Activated CD4-positive, alpha-beta memory T cell treated with anti-CD3 and anti-CD28 coated beads for 36 hours (primary cell): ENCODE results near the gene GSC. TPM values are rescaled to one million over a fixed set of nuclear protein-coding genes. Genes with fewer than 3 reads are reported as not detected.

Experiments used
- CTCF ChIA-PET: fragments of 350-600 bp; sonication (Branson Sonifier 250); formaldehyde crosslinking; loops from one replicate; lab custom pipeline; 2021; ENCODE audit warnings: antibody characterized with exemption, inconsistent platforms; lab: Charles Lee
- POLR2A ChIA-PET: fragments of 350-600 bp; sonication (Branson Sonifier 250); formaldehyde crosslinking; loops from one replicate; lab custom pipeline; 2021; ENCODE audit warnings: antibody characterized with exemption; lab: Charles Lee
- DNase-seq: peaks from one replicate; pipeline ENCODE4 v3.0.0-alpha.2; 2020
- H3K27ac Mint-ChIP-seq: one replicate; pipeline ENCODE4 v1.8.0; 2021; ENCODE audit warnings: mixed read lengths
- H3K27me3 Mint-ChIP-seq: one replicate; pipeline ENCODE4 v1.8.0; 2021; ENCODE audit warnings: mixed read lengths
- H3K36me3 Mint-ChIP-seq: one replicate; pipeline ENCODE4 v1.8.0; 2021; ENCODE audit warnings: mixed read lengths
- H3K4me1 Mint-ChIP-seq: one replicate; pipeline ENCODE4 v1.8.0; 2021; ENCODE audit warnings: low read depth, mixed read lengths
- H3K4me3 Mint-ChIP-seq: one replicate; pipeline ENCODE4 v1.8.0; 2021; ENCODE audit warnings: mild to moderate bottlenecking, mixed read lengths
- H3K9me3 Mint-ChIP-seq: one replicate; pipeline ENCODE4 v1.8.0; 2021; ENCODE audit warnings: mixed read lengths
- intact Hi-C: fragments of 100-400 bp; cut with micrococcal nuclease; formaldehyde crosslinking; loops from one replicate; pipeline ENCODE4 v1.15.1; 2023
- total RNA-seq, 2 experiments: library from RNA; stranded (reverse); gene quantifications; one replicate each; pipeline ENCODE4 v1.2.3, GENCODE V29; 2021

Gene GSC
- total RNA-seq, 2 experiments from 2014 or later = not detected

DNA sequence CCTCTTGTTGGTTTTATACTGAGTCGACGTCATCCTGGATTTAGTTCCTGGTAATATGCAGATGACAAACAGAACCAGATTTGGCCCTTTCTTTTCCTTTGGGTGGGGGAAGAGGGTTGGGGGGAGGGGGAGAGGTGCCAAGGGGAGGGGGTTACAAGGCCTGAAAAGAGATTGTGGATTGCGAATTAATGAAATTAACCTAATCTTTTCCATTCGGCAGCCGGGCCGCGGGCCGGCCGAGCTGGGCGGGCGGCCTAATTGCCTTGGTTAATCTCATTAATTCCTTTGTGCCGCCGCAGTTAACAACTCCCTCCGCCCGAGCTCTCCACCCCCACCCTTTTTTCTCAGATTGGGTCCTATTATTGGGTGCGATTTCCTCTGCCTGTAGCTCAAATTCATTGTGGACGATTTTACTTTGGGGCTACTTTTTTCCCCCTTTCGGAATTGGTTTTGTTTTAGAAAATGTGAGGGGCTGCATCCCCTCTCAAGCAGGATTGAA, 387 bp upstream of the GSC start:
- Mint-ChIP-seq H3K27me3 (peaks cover 80% of the 10 kb centered on the region), H3K4me3 (peak overlapping the region; percentile 12), H3K9me3 (no peaks in the 10 kb centered on the region), H3K36me3 (peaks cover 5% of the 10 kb centered on the region), H3K27ac (no peak overlapping the region), H3K4me1 (peaks cover 16% of the 10 kb centered on the region)
- ChIA-PET POLR2A (no interaction called here), CTCF (interaction anchor here (1.0 to 1.4 kb wide), 2 partner anchors 22 to 80 kb away, joined by 3 read pairs; no protein-coding TSS in a partner anchor)
- DNase-seq = no peak
- intact Hi-C loops = no loop called here

DNA sequence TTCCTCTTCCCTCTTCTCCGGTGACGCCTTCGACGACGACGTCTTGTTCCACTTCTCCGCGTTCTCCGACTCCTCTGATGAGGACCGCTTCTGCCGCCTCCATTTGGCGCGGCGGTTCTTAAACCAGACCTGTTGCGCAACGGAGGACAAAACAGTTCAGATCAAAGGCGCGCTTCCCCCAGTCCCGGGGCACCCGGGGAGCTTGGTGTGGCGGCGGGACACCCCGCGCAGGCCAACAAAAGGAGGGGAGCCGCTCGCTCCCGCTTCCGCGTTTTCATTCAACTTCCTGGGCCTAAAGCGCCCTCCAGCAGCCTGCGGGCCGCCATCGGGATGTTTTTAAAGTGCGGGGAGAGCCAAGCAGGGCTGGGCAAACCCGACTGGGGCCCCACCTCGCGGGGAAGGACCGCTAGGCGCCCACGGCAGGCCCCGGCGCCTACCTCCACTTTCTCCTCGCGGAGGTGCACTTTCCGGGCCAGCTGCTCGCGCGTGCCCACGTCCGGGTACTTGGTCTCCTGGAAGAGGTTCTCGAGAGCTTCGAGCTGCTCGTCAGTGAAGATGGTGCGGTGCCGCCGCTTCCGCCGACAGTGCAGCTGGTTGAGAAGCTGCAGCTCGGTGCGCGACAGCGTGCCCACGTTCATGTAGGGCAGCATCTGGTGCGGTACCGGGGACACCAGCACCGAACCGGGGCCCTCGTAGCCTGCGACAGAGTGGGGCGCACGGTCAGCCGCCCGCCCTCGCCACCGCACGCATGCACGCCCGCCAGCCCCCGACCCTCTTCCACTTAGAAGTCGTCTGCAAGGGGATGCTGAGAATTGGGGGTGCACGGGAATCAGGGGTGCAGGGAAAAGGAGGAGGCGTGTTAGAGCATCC, 1.2 kb downstream of the GSC start:
- ChIA-PET POLR2A (no interaction called here), CTCF (no interaction called here)
- Mint-ChIP-seq H3K4me1 (peaks cover 16% of the 10 kb centered on the region), H3K4me3 (peak overlapping the region; percentile 67), H3K36me3 (peaks cover 5% of the 10 kb centered on the region), H3K27ac (peak overlapping the region; percentile 49), H3K9me3 (no peaks in the 10 kb centered on the region), H3K27me3 (peaks cover 76% of the 10 kb centered on the region)
- DNase-seq = peak; percentile 52
- intact Hi-C loops = no loop called here

DNA sequence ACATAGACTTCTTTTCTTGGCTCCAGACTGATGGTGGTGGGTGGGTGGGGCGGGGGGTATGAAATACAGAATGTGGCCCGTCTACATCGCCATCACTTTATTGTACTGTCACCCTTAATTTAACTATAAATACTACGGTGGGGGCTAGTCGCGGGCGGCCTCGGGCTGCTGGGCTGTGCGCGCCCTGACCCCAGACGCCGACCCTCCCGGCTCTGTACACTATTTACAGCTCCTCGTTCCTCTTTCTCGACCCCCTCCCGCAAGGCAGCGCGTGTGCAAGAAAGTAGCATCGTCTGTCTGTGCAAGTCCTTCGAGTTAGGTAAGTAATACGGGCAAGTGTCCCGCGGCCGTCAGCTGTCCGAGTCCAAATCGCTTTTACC, 1.8 kb downstream of the GSC start:
- H3K27me3 Mint-ChIP-seq = peaks cover 76% of the 10 kb centered on the region
- no peaks in the 10 kb centered on the region for H3K9me3 Mint-ChIP-seq
- H3K27ac Mint-ChIP-seq = no peak overlapping the region
- peak overlapping the region; percentile 14 for H3K4me3 Mint-ChIP-seq
- DNase-seq = no peak
- POLR2A ChIA-PET = no interaction called here
- CTCF ChIA-PET = no interaction called here
- peaks cover 5% of the 10 kb centered on the region for H3K36me3 Mint-ChIP-seq
- H3K4me1 Mint-ChIP-seq = peaks cover 16% of the 10 kb centered on the region
- intact Hi-C loops = no loop called here

DNA sequence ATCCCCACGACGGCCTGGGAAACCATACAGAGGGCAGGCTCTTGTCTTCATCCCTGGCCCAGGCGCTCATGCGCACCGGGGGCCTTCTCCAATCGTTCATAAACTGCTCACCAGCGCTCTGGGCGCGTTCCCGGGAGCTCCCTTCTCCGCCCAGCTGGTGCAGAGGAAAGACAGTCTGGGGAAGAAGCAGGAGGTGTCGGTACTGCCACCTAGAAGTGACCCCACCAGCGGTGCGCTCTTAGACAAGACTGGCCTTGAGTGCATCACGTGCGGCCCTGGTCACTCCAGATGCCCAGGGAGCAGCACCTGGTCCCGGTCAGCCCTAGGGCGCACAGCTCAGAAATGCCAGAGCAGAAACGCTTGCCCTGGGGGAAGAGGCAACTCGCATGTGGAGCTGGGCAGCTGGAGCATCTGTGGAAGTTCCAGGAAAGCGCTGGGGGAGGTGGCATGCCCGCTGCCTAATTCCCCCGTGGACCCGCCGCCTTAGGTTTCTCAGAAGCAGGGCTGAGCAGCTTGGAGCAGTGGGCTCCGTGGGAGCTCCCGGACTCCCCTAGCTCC, 2.5 kb downstream of the GSC start:
- peaks cover 14% of the 10 kb centered on the region for H3K4me1 Mint-ChIP-seq
- ChIA-PET CTCF (no interaction called here), POLR2A (no interaction called here)
- H3K9me3 Mint-ChIP-seq = no peaks in the 10 kb centered on the region
- peaks cover 75% of the 10 kb centered on the region for H3K27me3 Mint-ChIP-seq
- H3K27ac Mint-ChIP-seq = no peak overlapping the region
- peaks cover 3% of the 10 kb centered on the region for H3K36me3 Mint-ChIP-seq
- H3K4me3 Mint-ChIP-seq = no peak overlapping the region
- no peak for DNase-seq
- intact Hi-C loops = no loop called here

DNA sequence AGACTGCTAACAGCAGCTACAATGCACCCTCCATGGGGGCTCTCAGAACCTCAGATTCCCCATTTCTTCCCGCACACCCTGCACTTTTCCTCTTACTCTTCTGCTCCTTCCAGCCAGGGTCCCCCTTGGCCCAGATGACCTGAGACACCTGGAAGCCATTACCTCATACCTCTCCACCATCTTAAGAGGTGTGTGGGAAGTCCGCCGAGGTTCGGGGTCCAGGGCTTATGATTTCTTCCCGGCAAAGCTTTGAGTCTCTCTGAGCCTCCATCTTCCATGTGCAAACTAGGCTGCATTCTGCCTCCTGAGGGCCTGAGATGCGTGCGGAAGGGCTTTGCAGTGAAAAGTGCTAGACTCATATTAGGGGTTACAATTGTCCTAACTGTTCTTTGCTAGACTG, 5.3 kb downstream of the GSC start:
- peaks cover 10% of the 10 kb centered on the region for H3K4me1 Mint-ChIP-seq
- peaks cover 59% of the 10 kb centered on the region for H3K27me3 Mint-ChIP-seq
- H3K27ac Mint-ChIP-seq = no peak overlapping the region
- H3K36me3 Mint-ChIP-seq = no peaks in the 10 kb centered on the region
- ChIA-PET POLR2A (no interaction called here), CTCF (no interaction called here)
- intact Hi-C loops = no loop called here
- DNase-seq = no peak
- no peaks in the 10 kb centered on the region for H3K9me3 Mint-ChIP-seq
- H3K4me3 Mint-ChIP-seq = no peak overlapping the region

DNA sequence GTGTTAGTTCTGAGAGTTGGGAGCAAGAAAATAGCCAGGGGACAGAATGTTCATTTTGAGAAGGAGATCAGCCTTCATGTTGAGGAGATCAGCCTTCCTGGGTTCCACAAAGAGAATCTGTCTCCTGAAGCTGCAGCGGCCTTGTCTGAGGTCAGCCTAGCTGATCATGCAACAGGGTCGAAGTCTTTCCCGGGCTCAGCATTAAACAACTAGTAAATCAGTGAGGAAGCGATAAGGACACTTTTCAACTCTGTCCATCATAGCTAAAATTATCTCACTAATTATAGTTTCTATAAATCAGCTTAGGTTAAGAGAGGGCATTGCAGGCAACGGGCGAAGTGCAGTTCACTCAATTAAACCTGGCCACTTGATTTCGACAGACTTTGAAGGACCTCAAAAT, 7.5 kb downstream of the GSC start:
- ChIA-PET POLR2A (no interaction called here), CTCF (no interaction called here)
- Mint-ChIP-seq H3K4me3 (no peak overlapping the region), H3K27ac (no peak overlapping the region), H3K4me1 (no peaks in the 10 kb centered on the region), H3K9me3 (no peaks in the 10 kb centered on the region), H3K27me3 (peaks cover 44% of the 10 kb centered on the region), H3K36me3 (no peaks in the 10 kb centered on the region)
- intact Hi-C loops = no loop called here
- DNase-seq = no peak

DNA sequence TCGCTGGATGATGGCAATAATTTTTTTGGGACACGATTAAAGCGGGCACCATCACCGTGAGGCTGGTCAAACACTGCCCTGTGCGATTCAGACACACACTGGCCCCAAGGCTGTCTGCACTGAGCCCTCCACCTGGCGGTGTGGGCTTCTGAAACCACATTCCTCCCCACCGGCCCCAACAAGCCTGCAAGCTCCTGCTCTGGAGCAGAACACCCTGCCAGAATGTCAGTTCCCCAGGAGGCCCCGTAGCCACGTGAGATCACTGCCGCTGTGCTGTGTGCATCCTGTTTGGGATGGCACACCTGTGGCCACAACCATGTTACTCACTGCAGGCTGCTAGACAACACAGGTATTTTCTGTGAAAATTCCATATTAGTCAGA, 7.9 kb downstream of the GSC start:
- no peaks in the 10 kb centered on the region for H3K9me3 Mint-ChIP-seq
- H3K27ac Mint-ChIP-seq = no peak overlapping the region
- DNase-seq = no peak
- peaks cover 40% of the 10 kb centered on the region for H3K27me3 Mint-ChIP-seq
- ChIA-PET POLR2A (no interaction called here), CTCF (no interaction called here)
- no peaks in the 10 kb centered on the region for H3K36me3 Mint-ChIP-seq
- intact Hi-C loops = no loop called here
- H3K4me1 Mint-ChIP-seq = no peaks in the 10 kb centered on the region
- H3K4me3 Mint-ChIP-seq = no peak overlapping the region

DNA sequence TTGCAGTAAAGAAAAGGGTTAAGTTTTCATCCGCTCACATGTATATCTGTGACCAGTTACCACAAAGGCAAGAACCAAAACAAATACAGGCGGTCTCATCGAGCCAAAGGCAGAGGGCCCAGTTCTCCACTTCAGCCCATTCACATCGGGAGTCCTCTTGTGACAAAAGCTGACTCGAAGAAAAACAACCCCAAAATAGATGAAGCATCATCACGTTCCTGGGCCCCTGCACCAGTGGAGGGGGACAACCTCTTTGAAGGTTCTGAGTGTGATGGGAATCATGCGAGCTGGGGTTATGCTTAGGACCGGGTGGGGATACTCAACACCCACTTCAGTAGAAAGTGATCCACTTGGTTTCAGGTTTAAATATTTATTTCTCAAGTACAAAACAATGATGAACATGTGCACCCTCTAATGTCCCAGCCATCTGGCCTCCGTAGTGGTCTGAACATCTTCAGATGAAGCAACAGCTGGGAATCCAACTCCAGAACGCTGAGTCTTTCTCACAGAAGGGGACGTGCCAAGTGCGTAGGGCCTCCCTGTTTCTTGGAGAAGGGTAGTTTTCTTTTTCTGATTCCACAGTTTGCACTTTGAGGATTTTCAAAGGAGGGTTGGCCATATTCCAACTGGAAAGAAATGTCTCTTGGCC, 8.4 kb downstream of the GSC start:
- no peaks in the 10 kb centered on the region for H3K9me3 Mint-ChIP-seq
- intact Hi-C loops = no loop called here
- H3K27ac Mint-ChIP-seq = no peak overlapping the region
- no peak overlapping the region for H3K4me3 Mint-ChIP-seq
- CTCF ChIA-PET = no interaction called here
- POLR2A ChIA-PET = no interaction called here
- no peaks in the 10 kb centered on the region for H3K36me3 Mint-ChIP-seq
- H3K27me3 Mint-ChIP-seq = peaks cover 37% of the 10 kb centered on the region
- no peak for DNase-seq
- no peaks in the 10 kb centered on the region for H3K4me1 Mint-ChIP-seq

DNA sequence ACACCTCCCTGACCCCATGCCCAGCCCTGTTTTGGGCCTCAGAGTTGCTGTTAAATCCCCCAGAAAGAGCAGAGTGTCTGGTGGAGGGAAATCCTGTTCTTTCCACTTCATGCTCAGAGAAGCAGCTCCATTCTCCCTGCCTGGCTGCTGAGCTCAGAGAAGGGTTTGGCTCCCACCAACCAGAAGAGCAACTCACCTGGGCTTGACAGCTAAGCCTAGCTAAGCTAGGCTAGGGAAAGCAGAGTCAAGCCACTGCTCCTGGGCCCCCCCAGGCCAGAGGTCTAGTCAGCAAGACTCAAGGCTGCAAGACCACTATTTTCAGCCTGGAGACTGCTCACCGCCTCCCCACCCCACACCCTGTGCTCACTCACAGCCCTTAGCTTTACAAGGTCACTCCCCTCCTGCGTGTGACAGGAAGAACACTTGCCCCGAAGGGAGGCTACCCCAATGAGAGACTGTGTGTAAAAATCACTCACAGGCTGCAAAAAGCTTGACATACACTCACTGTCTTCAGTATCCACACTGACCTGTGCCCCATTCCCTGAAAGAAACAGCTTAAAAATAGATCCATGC, 13.5 kb downstream of the GSC start:
- Mint-ChIP-seq H3K27me3 (peaks cover 5% of the 10 kb centered on the region), H3K9me3 (no peaks in the 10 kb centered on the region), H3K4me1 (no peaks in the 10 kb centered on the region), H3K27ac (no peak overlapping the region), H3K4me3 (no peak overlapping the region), H3K36me3 (no peaks in the 10 kb centered on the region)
- DNase-seq = no peak
- intact Hi-C loops = no loop called here
- CTCF ChIA-PET = no interaction called here
- POLR2A ChIA-PET = no interaction called here

DNA sequence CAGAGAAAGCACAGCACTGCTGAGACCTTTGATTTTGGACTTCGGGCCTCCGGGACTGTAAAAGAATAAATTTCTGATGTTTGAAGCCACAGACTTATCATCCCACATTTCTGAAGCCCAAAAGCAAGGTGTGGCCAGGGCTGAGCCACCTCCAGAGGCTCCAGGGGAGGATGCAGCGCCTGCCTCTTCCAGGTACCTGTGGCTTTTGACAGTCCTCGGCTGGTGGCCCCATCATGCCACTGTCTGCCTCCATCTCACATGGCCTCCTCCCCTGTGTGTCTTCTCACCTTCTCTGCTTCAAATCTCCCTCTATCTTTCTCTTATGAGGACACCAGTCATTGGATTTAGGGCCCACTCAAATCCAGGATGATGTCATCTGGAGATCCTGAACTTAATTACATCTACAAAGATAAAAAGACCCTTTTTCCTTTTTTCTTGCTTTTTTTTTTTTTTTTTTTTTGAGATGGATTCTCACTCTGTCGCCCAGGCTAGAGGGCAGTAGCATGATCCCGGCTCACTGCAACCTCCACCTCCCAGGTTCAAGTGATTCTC, 15.4 kb downstream of the GSC start:
- CTCF ChIA-PET = no interaction called here
- Mint-ChIP-seq H3K4me3 (no peak overlapping the region), H3K36me3 (no peaks in the 10 kb centered on the region), H3K9me3 (no peaks in the 10 kb centered on the region), H3K4me1 (no peaks in the 10 kb centered on the region), H3K27ac (no peak overlapping the region), H3K27me3 (peaks cover 3% of the 10 kb centered on the region)
- POLR2A ChIA-PET = no interaction called here
- intact Hi-C loops = no loop called here
- DNase-seq = no peak

DNA sequence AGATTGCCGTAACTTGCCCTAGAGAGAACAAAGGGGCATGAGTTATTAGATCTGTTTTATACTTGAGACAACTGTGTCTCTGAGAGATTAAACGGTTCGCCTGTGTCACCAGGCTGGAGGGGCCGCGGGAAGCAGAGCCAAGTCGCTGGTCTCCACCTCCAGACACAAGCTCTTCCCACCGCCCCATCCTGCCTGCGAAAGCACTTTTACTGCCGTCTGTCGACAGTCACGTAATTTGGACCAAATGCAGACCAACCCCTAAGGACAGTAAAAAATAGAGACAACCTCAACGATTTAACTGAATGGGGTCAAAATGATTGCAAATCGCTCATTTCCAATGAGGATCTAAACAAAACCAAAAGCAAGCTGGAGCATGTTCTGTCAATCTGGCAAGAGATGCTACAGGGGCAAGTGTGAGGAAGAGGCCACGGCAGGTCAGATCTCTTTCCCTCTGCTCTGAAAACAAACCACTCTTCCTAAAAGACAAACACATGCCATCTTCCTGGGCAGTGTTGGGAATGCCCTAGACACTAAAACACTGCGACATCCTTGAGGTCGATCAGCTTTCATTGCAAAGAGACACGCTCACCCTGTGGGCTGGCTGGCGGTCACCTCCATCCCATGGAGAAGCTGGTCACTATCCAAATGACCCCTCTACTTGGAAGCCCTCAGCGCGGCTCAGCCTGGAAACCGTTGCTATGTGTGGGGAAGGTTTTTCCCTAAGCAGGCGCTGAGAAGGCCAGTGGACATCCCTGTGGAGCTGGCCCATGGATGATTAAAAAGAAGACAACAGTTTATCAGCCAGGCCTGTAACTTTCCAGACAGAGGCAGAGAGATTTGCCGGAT, 17.1 kb downstream of the GSC start:
- no peaks in the 10 kb centered on the region for H3K4me1 Mint-ChIP-seq
- no peak overlapping the region for H3K27ac Mint-ChIP-seq
- intact Hi-C loops = no loop called here
- CTCF ChIA-PET = no interaction called here
- H3K36me3 Mint-ChIP-seq = no peaks in the 10 kb centered on the region
- H3K9me3 Mint-ChIP-seq = no peaks in the 10 kb centered on the region
- DNase-seq = no peak
- no peak overlapping the region for H3K4me3 Mint-ChIP-seq
- H3K27me3 Mint-ChIP-seq = peaks cover 5% of the 10 kb centered on the region
- POLR2A ChIA-PET = no interaction called here
